Mononuclear cell (primary cell): ENCODE results near the gene GAREM1. TPM values are rescaled to one million over a fixed set of nuclear protein-coding genes. Genes with fewer than 3 reads are reported as not detected.
"Not testable (repeated sequence)": the region's sequence is repeated elsewhere in the genome, so short reads cannot be mapped to it uniquely, and the experiment has no call there.

Experiments used
- H3K27me3 ChIP-seq: 2 replicates; pipeline ENCODE4 v1.6.0; 2011; ENCODE audit warnings: low read length, control low read depth; ENCODE audit not compliant: insufficient read depth
- H3K4me1 ChIP-seq: 2 replicates; pipeline ENCODE4 v1.5.1; 2011; ENCODE audit warnings: mild to moderate bottlenecking, low read length, control low read depth; ENCODE audit not compliant: insufficient read depth
- H3K4me3 ChIP-seq: 2 replicates; pipeline ENCODE4 v1.5.1; 2011; ENCODE audit warnings: mild to moderate bottlenecking, low read length, moderate library complexity
- H3K9me3 ChIP-seq: 2 replicates; pipeline ENCODE4 v1.5.1; 2011; ENCODE audit warnings: low read depth, mild to moderate bottlenecking, control low read depth, low read length
- total RNA-seq: library from RNA; depleted of rRNA; stranded (reverse); fragments of >200 nt; gene quantifications from one replicate; pipeline ENCODE4 v1.2.3, GENCODE V29; 2012

GAREM1 gene
- total RNA-seq, 1 donor: under 0.01 TPM

- no peak overlapping the region for H3K4me3 ChIP-seq
- no peaks in the 10 kb centered on the region for H3K27me3 ChIP-seq
- H3K9me3 ChIP-seq: no peaks in the 10 kb centered on the region
- H3K4me1 ChIP-seq: no peaks in the 10 kb centered on the region
These were observed 225.8 kb downstream of the GAREM1 start for GRCh38 chr18:32244881-32245280.

DNA sequence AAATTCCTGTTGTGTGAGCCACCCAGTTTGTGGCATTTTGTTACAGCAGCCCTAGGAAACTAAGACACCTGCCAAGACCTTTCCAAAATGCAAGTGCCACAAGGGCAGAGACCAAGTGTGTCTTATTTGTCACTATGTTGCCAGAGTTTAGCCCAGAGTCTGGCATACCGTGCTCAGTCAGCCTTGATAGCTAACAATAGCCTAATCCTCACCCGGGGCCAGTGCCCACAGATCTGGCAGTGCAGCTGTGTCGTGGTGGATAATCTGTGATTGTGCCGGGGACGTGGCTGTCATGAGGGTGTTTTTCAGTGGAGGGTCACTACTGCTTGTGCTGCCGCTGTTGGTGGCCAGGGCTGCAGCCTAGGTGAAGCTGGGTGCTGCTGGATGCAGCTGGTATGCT, 227.3 kb downstream of the GAREM1 start:
- Histone ChIP-seq H3K4me1 (no peaks in the 10 kb centered on the region), H3K4me3 (no peak overlapping the region), H3K9me3 (no peaks in the 10 kb centered on the region), H3K27me3 (no peaks in the 10 kb centered on the region)

- Histone ChIP-seq H3K27me3 (no peaks in the 10 kb centered on the region), H3K9me3 (no peaks in the 10 kb centered on the region), H3K4me1 (no peaks in the 10 kb centered on the region), H3K4me3 (no peak overlapping the region)
These were observed 228.3 kb downstream of the GAREM1 start for GRCh38 chr18:32242395-32242794.

GRCh38 chr18:32238635-32239268, 231.9 kb downstream of the GAREM1 start:
- H3K9me3 ChIP-seq: no peaks in the 10 kb centered on the region
- H3K4me1 ChIP-seq: no peaks in the 10 kb centered on the region
- no peak overlapping the region for H3K4me3 ChIP-seq
- no peaks in the 10 kb centered on the region for H3K27me3 ChIP-seq

GRCh38 chr18:32237049-32237448, 233.6 kb downstream of the GAREM1 start:
- Histone ChIP-seq H3K4me3 (no peak overlapping the region), H3K9me3 (no peaks in the 10 kb centered on the region), H3K4me1 (no peaks in the 10 kb centered on the region), H3K27me3 (no peaks in the 10 kb centered on the region)

- not testable (repeated sequence) for H3K27me3 ChIP-seq, H3K9me3 ChIP-seq
These were observed 237.3 kb downstream of the GAREM1 start for GRCh38 chr18:32233348-32233747.

GRCh38 chr18:32219431-32220018, 251.2 kb downstream of the GAREM1 start:
- Histone ChIP-seq H3K9me3 (no peaks in the 10 kb centered on the region), H3K4me1 (no peaks in the 10 kb centered on the region), H3K27me3 (no peaks in the 10 kb centered on the region), H3K4me3 (no peak overlapping the region)

More at GRCh38 chr18:32233348-32233747, 237.3 kb downstream of the GAREM1 start:
- H3K4me3 ChIP-seq, H3K4me1 ChIP-seq: not testable (repeated sequence)

DNA sequence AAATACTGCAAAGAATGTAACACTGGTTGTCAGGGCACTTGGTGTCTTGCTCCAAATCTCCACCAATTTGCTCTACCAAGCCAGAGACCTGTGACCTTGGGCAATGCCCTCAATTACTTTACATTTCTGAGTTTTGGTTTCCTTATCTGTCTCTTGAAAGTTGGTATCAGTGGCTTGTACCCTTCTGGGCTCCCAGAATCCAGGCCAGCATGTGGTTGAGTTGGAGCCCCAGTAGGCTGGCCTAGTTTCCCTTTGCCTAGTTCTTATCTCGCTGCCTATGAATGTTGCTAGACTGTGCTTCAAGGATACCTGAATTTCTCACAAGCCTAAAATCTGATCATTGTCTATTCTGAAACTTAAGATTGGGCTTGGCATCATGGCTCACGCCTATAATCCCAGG, 254.3 kb downstream of the GAREM1 start:
- H3K4me1 ChIP-seq: no peaks in the 10 kb centered on the region
- no peaks in the 10 kb centered on the region for H3K9me3 ChIP-seq
- no peaks in the 10 kb centered on the region for H3K27me3 ChIP-seq
- no peak overlapping the region for H3K4me3 ChIP-seq

DNA sequence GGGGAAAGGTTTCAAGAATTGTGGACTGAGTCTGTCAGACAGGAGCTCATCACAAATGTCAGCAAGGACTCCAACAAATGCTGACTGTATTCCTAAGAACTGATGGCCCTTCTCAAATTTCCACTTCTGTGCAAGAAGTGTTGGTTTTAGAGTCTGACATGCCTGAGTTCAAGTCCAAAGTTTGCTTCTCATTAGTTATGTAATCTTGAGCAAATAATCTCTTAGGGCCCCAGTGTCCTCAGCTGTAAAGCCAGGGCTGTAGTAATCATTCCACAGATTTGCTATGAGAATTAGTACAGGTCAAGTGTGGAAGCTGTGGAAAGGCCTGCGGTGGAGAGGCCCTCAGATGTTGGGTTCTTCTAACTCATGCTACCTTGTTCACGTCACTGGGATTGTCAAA, 257.0 kb downstream of the GAREM1 start:
- H3K9me3 ChIP-seq: no peaks in the 10 kb centered on the region
- H3K27me3 ChIP-seq: no peaks in the 10 kb centered on the region
- H3K4me1 ChIP-seq: no peaks in the 10 kb centered on the region
- no peak overlapping the region for H3K4me3 ChIP-seq
